Stimulated activated naive CD8-positive, alpha-beta T cell treated with anti-CD3 and anti-CD28 coated beads, Interleukin-15, Interleukin-2, amounts not matched to agents 100 ng/mL and 50 ng/mL, for 24 hours (primary cell): Measurements from ENCODE around the gene ALKBH3.
A peak's percentile ranks its signal among the peaks of the same experiment; 100 is the strongest.

Experiments used
- H3K27ac Mint-ChIP-seq: one replicate; pipeline ENCODE4 v1.8.0; 2021; ENCODE audit warnings: mild to moderate bottlenecking, mixed read lengths
- H3K27me3 Mint-ChIP-seq: one replicate; pipeline ENCODE4 v1.8.0; 2021; ENCODE audit warnings: mixed read lengths
- H3K36me3 Mint-ChIP-seq: one replicate; pipeline ENCODE4 v1.8.0; 2021; ENCODE audit warnings: low read depth, mixed read lengths
- H3K4me1 Mint-ChIP-seq: one replicate; pipeline ENCODE4 v1.8.0; 2021; ENCODE audit warnings: low read depth, mixed read lengths
- H3K4me3 Mint-ChIP-seq: one replicate; pipeline ENCODE4 v1.8.0; 2021; ENCODE audit warnings: mild to moderate bottlenecking, mixed read lengths
- H3K9me3 Mint-ChIP-seq: one replicate; pipeline ENCODE4 v1.8.0; 2021; ENCODE audit warnings: mixed read lengths

The ALKBH3 gene

GRCh38 chr11:43880640-43881159, at the start of gene ALKBH3:
Gene ALKBH3, plus strand, starts transcription at chr11:43880831. Its CDS starts 1,822 bp downstream, at chr11:43882653.
- Mint-ChIP-seq H3K27me3 (peaks cover 10% of the 10 kb centered on the region), H3K27ac (peak within 1 kb of the TSS; percentile 90), H3K4me3 (peak within 1 kb of the TSS; percentile 86), H3K36me3 (peaks cover 31% of the 10 kb centered on the region), H3K9me3 (no peaks in the 10 kb centered on the region), H3K4me1 (peaks cover 25% of the 10 kb centered on the region)

- H3K4me3 Mint-ChIP-seq = peak overlapping the region; percentile 53
- H3K36me3 Mint-ChIP-seq = peaks cover 27% of the 10 kb centered on the region
- peak overlapping the region; percentile 84 for H3K27ac Mint-ChIP-seq
- H3K4me1 Mint-ChIP-seq = peaks cover 26% of the 10 kb centered on the region
- H3K27me3 Mint-ChIP-seq = no peaks in the 10 kb centered on the region
- H3K9me3 Mint-ChIP-seq = no peaks in the 10 kb centered on the region
Measured at GRCh38 chr11:43830928-43831440, 49.6 kb upstream of the ALKBH3 start.

GRCh38 chr11:43832536-43832935, 48.1 kb upstream of the ALKBH3 start:
- H3K9me3 Mint-ChIP-seq = no peaks in the 10 kb centered on the region
- H3K4me1 Mint-ChIP-seq = peaks cover 26% of the 10 kb centered on the region
- no peaks in the 10 kb centered on the region for H3K27me3 Mint-ChIP-seq

GRCh38 chr11:43833657-43834073, 47.0 kb upstream of the ALKBH3 start:
- peaks cover 39% of the 10 kb centered on the region for H3K36me3 Mint-ChIP-seq
- no peak overlapping the region for H3K4me3 Mint-ChIP-seq
- no peaks in the 10 kb centered on the region for H3K27me3 Mint-ChIP-seq
- H3K4me1 Mint-ChIP-seq = peaks cover 26% of the 10 kb centered on the region
- H3K27ac Mint-ChIP-seq = no peak overlapping the region
- H3K9me3 Mint-ChIP-seq = no peaks in the 10 kb centered on the region

More at GRCh38 chr11:43832536-43832935, 48.1 kb upstream of the ALKBH3 start:
- Mint-ChIP-seq H3K27ac (no peak overlapping the region), H3K4me3 (no peak overlapping the region), H3K36me3 (peaks cover 28% of the 10 kb centered on the region)

- H3K27ac Mint-ChIP-seq = no peak overlapping the region
- peaks cover 45% of the 10 kb centered on the region for H3K36me3 Mint-ChIP-seq
- peaks cover 26% of the 10 kb centered on the region for H3K4me1 Mint-ChIP-seq
Measured at GRCh38 chr11:43834286-43834685, 46.3 kb upstream of the ALKBH3 start.

GRCh38 chr11:43835104-43835503, 45.5 kb upstream of the ALKBH3 start:
- H3K4me1 Mint-ChIP-seq = peaks cover 24% of the 10 kb centered on the region
- no peak overlapping the region for H3K4me3 Mint-ChIP-seq
- no peaks in the 10 kb centered on the region for H3K9me3 Mint-ChIP-seq
- H3K27me3 Mint-ChIP-seq = no peaks in the 10 kb centered on the region
- H3K27ac Mint-ChIP-seq = no peak overlapping the region
- H3K36me3 Mint-ChIP-seq = peaks cover 52% of the 10 kb centered on the region

More at GRCh38 chr11:43834286-43834685, 46.3 kb upstream of the ALKBH3 start:
- H3K4me3 Mint-ChIP-seq = no peak overlapping the region
- H3K9me3 Mint-ChIP-seq = no peaks in the 10 kb centered on the region
- H3K27me3 Mint-ChIP-seq = no peaks in the 10 kb centered on the region

- Mint-ChIP-seq H3K4me3 (no peak overlapping the region), H3K27me3 (no peaks in the 10 kb centered on the region), H3K36me3 (peaks cover 50% of the 10 kb centered on the region), H3K4me1 (peaks cover 4% of the 10 kb centered on the region), H3K27ac (no peak overlapping the region), H3K9me3 (no peaks in the 10 kb centered on the region)
Measured at GRCh38 chr11:43837879-43838278, 42.8 kb upstream of the ALKBH3 start.

GRCh38 chr11:43842021-43842420, 38.6 kb upstream of the ALKBH3 start:
- Mint-ChIP-seq H3K4me3 (no peak overlapping the region), H3K36me3 (peaks cover 61% of the 10 kb centered on the region), H3K9me3 (no peaks in the 10 kb centered on the region), H3K4me1 (no peaks in the 10 kb centered on the region), H3K27me3 (no peaks in the 10 kb centered on the region), H3K27ac (no peak overlapping the region)

- peaks cover 31% of the 10 kb centered on the region for H3K36me3 Mint-ChIP-seq
- H3K4me3 Mint-ChIP-seq = no peak overlapping the region
- no peaks in the 10 kb centered on the region for H3K9me3 Mint-ChIP-seq
- peaks cover 3% of the 10 kb centered on the region for H3K4me1 Mint-ChIP-seq
- H3K27me3 Mint-ChIP-seq = no peaks in the 10 kb centered on the region
- H3K27ac Mint-ChIP-seq = no peak overlapping the region
Measured at GRCh38 chr11:43845816-43846215, 34.8 kb upstream of the ALKBH3 start.

GRCh38 chr11:43852057-43852636, 28.5 kb upstream of the ALKBH3 start:
- no peaks in the 10 kb centered on the region for H3K27me3 Mint-ChIP-seq
- no peak overlapping the region for H3K27ac Mint-ChIP-seq
- no peak overlapping the region for H3K4me3 Mint-ChIP-seq
- peaks cover 3% of the 10 kb centered on the region for H3K4me1 Mint-ChIP-seq
- H3K9me3 Mint-ChIP-seq = no peaks in the 10 kb centered on the region
- H3K36me3 Mint-ChIP-seq = peaks cover 16% of the 10 kb centered on the region

- Mint-ChIP-seq H3K9me3 (no peaks in the 10 kb centered on the region), H3K4me3 (no peak overlapping the region), H3K36me3 (peaks cover 16% of the 10 kb centered on the region), H3K27me3 (no peaks in the 10 kb centered on the region), H3K27ac (no peak overlapping the region), H3K4me1 (peaks cover under 1% of the 10 kb centered on the region)
Measured at GRCh38 chr11:43853781-43854180, 26.9 kb upstream of the ALKBH3 start.

GRCh38 chr11:43856993-43857392, 23.6 kb upstream of the ALKBH3 start:
- Mint-ChIP-seq H3K9me3 (peaks cover under 1% of the 10 kb centered on the region), H3K27ac (no peak overlapping the region), H3K36me3 (peaks cover 20% of the 10 kb centered on the region), H3K4me3 (no peak overlapping the region), H3K4me1 (no peaks in the 10 kb centered on the region), H3K27me3 (no peaks in the 10 kb centered on the region)

- peaks cover 9% of the 10 kb centered on the region for H3K36me3 Mint-ChIP-seq
- peaks cover 8% of the 10 kb centered on the region for H3K9me3 Mint-ChIP-seq
- no peak overlapping the region for H3K4me3 Mint-ChIP-seq
- H3K4me1 Mint-ChIP-seq = peaks cover 9% of the 10 kb centered on the region
- peaks cover 14% of the 10 kb centered on the region for H3K27me3 Mint-ChIP-seq
- H3K27ac Mint-ChIP-seq = no peak overlapping the region
Measured at GRCh38 chr11:43861141-43861540, 19.5 kb upstream of the ALKBH3 start.

GRCh38 chr11:43866520-43866919, 14.1 kb upstream of the ALKBH3 start:
- Mint-ChIP-seq H3K36me3 (peaks cover 4% of the 10 kb centered on the region), H3K27me3 (peaks cover 29% of the 10 kb centered on the region), H3K4me3 (no peak overlapping the region), H3K27ac (no peak overlapping the region), H3K9me3 (peaks cover 8% of the 10 kb centered on the region), H3K4me1 (peaks cover 38% of the 10 kb centered on the region)

- H3K27me3 Mint-ChIP-seq = peaks cover 32% of the 10 kb centered on the region
- no peak overlapping the region for H3K4me3 Mint-ChIP-seq
- H3K36me3 Mint-ChIP-seq = peaks cover 4% of the 10 kb centered on the region
- peaks cover 38% of the 10 kb centered on the region for H3K4me1 Mint-ChIP-seq
- H3K27ac Mint-ChIP-seq = no peak overlapping the region
- peaks cover 8% of the 10 kb centered on the region for H3K9me3 Mint-ChIP-seq
Measured at GRCh38 chr11:43866969-43867368, 13.7 kb upstream of the ALKBH3 start.
